GM18505 (cell line): ENCODE results near the gene ABLIM2.

Experiments
- ATAC-seq: cut with Tn5 transposase; IDR thresholded peaks from one replicate; pipeline ENCODE4 v1.9.1; 2021; ENCODE audit not compliant: unreplicated experiment
- POLR2A ChIP-seq: IDR thresholded peaks from 4 replicates; pipeline ENCODE4 v1.6.1; 2011; ENCODE audit warnings: borderline replicate concordance; ENCODE audit not compliant: insufficient read depth, insufficient read length; ENCODE audit errors: extremely low read depth

The ABLIM2 gene

DNA sequence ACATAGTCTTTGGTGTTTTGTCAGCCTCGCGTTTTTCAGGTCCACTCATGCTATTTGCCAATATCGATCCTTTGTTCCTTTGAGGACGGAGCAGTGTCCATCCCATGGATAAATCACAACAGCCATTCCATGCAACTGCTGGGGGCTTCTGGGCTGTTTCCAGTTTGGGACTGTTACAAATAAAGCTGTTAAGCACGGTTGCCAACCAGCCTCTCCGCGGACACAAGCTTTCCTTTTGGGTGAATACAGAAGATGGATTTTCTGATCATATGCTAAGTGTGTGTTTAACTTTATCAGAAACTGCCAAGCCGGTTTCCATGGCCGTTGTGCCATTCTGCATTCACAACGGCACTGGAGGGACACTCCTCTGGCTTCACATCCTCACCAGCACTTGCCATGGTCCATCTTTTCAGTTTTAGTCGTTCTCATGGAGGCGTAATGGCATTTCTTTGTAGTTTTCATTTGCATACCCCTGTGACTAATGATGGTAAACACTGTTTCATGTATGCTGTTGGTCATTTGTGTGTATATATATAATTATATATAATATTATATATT is 67.8 kb downstream of the ABLIM2 start:
- no peak for TF ChIP-seq POLR2A
- no peak for ATAC-seq

DNA sequence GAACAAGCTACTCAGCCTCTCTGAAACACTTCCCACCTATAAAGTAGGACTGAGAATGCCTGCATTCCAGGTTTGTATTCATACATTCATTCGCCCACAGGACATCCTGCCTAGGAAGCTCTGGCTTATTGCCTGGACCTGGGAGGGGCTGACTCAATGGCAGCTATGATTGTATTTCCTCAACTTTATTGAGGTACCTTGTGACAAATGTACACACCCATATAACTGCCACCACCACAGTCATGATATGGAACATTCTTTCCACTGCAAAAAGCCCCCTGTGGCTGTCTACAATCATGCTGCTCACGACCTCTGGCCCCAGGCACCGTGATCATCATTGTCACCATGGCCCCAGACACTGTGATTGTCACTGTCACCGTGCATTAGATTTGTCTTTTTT is 68.3 kb downstream of the ABLIM2 start:
- ATAC-seq = no peak
- no peak for TF ChIP-seq POLR2A

DNA sequence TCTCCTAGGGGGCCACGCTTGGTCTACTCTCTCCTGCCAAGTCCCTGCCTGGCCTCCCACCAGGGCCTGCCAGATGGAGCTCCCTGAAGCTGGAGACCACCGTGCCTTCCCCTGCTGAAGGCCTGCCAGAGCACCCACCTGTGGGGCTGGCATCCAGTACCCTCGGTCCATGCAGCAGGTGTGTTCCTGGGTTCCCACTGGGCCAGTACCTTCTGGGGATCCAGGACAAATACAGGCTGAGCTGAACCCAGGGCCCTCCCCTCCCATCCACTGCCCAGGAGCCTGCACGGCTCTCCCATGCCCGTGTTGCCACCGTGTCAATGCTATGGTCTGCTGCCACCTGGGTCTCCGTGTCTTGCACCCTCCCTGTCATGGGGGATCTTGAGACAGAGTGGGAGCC is 68.8 kb downstream of the ABLIM2 start:
- TF ChIP-seq POLR2A = no peak
- no peak for ATAC-seq

DNA sequence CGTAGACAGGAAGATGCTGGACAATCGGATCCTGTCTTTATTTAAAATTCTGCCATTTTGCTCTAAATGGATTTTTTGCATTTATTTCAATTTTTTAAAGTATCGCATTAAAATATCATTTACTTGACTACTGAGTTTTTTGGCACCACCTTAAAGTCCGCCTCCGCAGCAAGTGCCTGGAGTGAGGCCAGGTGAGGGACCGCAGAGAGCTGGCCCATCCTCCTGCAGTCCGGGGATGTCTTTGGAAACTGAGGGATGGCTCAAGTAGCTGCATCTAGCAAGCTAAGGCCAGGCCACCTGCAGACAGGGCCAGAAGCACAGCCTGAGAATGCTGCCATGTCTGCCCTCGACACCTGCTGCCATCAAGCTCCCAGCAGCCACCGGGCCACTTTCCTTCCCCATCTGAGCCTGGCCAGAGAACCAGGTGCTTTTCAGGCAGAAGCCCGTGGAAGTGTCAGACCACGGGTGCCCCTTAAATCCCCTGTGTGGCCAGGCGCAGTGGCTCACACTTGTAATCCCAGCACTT is 69.6 kb downstream of the ABLIM2 start:
- ATAC-seq = no peak
- TF ChIP-seq POLR2A = no peak

DNA sequence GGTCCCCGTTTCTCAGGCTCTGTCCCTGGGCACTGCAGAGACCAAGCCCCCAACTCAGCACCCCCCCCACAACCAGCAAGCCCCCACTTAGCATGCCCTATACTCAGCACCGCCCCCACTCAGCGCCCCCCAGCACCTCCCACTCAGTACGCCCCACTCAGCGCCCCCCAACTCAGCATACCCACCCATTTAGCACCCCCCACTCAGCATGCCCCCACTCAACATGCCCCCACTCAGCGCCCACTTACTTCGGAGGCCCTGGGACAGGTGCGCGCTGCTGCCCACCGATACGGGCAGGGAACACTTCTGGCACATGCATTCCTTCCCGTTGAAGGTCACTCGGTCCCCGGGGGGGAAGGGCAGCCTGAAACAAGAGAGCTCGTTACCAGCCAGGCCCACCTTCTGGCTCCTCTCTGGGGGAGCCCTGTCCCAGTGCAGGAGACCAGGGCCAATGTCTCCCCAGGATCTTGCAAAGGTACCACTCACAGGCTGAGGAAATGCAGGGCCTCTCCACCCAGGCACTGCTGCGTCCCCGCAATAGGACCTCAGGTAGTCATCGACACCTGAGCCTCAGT is 70.6 kb downstream of the ABLIM2 start:
- TF ChIP-seq POLR2A = no peak

DNA sequence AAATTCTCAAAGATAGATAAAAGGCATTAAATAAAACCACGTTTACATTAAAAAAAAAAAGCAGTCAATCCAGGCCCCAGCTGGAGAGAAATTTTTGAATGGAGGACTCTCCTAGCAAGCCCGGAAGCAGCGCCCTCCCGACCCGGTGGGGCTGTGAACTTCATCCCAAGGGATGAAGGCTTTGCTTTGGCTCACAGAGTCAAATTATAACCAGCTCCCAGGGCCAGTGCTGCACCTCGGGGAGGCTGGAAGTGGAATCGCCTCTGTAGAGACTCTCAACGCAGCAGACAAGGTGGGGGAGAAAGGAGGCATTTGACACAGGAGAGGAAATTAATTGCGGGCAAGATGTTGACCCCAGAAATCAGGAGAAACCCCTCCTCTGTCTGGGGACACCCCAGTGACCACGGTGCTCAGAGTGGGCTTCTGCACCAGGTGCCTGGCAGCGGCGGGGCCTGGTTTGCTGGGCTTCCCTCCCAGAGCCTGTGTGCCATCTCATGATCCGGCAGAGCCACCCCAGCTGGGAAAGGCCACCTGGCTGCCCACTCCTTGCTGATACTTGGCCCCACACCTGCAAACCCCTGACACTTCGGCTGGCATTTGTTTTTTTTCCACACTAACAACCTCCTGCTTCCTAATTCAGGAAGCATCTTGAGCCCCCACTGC is 71.7 kb downstream of the ABLIM2 start:
- no peak for TF ChIP-seq POLR2A
- ATAC-seq = no peak

More for the DNA sequence above, 70.6 kb downstream of the ABLIM2 start:
- ATAC-seq = no peak

DNA sequence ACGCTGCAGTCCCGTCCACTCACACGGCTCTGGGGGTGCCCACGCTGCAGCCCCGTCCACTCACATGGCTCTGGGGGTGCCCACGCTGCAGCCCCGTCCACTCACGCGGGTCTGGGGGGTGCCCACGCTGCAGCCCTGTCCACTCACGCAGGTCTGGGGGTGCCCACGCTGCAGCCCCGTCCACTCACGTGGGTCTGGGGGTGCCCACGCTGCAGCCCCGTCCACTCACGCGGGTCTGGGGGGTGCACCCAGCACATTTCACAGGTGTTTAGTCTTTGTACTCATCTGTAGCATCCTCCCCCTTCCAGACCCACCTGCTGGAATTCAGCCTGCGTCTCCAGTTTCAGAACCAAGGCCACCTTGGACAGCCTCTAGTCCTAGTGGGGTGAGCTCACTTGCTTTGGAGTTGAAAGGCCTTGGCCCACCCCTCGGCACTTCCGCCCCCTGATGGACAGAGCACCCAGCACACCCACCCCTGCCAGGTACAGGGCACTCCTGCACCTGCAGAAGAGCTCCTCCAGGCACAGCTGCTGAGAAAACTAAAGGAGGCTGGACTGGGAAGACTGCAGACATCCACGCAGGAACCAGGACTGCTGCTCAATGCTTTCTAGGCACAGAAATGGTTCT is 73.0 kb downstream of the ABLIM2 start:
- TF ChIP-seq POLR2A = no peak
- ATAC-seq = no peak

DNA sequence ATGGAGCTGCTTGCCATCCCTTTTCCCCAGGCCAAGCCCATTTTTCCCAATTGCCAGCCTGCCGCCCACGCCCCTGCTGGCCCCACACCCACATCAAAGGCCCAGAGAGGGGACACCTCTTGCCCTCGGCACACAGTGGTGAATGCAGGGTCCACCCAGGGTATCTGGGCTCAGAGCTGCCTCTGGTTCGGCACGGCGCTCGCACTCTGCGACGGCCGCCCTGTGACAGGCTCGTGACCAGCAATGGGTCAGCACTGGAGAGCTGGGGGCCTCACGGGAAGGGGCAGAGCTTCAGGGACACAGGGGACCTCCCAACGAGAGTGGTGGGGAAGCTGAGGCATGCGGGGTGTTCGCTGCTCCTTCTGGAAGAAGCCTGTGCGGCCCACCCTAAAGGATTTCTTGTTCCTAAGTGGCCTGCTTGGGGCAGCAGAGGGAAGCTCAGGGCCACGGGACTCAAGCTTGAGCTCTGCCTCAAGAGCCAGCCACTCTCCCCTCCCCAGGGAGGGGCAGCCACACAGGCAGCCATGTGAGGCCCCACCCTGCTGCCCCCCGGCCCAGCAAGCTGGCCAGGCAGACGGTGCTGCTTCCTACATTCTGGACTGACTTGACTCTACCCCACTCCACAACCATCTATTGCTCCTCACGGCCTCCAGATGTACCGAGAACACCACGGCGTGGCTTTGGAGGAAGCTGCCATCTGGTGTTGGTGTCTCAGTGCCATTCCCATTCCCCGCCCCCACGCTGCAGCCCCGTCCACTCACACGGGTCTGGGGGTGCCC is 73.7 kb downstream of the ABLIM2 start:
- no peak for TF ChIP-seq POLR2A
- ATAC-seq = no peak

DNA sequence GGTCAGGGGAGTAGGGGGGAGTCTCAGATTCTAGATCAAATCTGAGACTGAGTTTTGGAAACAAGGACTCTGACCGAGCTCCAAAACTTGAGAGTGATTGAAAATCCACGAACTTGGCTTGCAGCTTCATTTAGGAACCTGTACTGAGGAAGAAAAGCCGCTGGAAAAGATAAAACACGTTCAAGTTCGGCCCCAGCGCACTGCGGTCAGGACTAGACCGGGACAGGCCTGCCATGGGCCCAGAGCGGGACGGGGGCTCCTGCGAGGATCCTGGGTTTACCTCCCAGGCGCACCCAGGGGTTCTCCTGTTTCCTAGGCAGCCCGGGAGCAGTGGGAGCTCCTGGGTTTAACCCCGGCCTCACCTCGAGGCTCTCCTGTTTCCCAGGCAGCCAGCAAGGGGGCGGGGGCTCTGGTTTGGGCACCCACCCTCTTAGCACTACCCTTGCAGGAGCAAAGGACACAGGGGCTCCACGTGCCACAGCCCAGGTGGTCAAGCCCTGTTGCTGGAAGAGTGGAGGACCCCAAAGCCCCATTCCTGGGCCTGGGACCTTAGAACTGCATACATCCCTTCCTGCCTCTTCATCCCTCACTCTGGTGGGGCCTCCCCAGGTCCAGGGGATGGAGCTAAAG is 74.5 kb downstream of the ABLIM2 start:
- no peak for ATAC-seq
- TF ChIP-seq POLR2A = no peak

DNA sequence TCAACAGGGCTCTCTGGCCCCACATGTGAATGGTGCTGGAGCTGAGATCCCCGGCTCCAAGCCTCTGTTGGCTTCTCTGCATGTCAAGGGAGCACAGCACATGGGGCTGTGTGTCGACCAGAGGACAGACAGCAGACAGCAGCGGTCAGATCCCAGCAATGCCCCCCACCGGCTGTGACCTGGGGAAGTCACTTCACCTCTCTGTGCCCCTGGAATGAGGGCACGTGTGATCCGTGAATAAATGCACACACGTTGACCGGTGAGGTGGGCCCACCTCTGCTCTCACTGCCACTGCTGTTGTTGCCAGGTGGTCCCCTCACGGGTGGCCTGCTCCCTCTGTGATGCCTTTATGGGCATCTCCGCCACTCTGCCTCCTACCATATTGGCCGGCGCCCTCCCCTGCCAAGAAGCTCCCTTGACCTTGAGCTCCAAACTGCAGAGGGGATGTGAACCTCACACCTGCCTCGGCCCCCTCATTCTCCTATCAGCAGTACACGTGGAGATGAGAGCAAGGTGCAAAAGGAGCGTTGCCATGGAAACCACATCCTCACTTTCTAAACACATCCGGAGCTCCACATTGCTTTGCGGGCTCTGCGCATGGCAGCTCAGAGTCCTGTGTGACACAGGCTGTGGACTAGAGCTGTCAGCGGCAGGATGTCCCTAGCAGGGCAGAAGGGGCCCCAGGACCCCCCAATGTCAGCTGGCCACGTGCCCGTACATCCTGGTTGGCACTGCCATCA is 75.4 kb downstream of the ABLIM2 start:
- no peak for TF ChIP-seq POLR2A
- no peak for ATAC-seq

DNA sequence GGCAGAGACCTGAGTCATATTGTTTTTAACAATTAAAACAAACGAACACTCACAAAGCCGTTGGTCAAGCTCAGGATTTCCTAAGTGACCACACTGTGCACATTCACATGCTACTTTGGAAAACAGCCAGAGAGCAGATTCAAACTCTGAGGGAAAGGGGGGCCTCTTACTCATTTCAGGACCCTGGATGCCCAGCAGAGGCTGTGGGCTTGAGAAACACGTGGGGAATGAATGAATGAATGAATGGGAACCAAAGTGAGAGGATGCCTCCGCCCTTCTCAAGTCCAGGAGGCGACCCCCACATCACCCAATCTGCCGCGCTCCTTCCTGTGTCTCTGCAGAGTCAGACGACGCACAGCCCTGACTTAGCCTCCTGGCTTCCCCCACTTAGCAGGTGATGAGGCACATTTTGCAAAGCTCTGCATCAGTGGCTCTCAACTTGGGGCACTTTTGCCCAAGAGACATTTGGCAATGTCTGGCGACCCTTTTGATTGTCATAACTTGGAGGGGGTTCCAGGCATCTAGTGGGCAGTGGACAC is 76.0 kb downstream of the ABLIM2 start:
- ATAC-seq = no peak
- no peak for TF ChIP-seq POLR2A

DNA sequence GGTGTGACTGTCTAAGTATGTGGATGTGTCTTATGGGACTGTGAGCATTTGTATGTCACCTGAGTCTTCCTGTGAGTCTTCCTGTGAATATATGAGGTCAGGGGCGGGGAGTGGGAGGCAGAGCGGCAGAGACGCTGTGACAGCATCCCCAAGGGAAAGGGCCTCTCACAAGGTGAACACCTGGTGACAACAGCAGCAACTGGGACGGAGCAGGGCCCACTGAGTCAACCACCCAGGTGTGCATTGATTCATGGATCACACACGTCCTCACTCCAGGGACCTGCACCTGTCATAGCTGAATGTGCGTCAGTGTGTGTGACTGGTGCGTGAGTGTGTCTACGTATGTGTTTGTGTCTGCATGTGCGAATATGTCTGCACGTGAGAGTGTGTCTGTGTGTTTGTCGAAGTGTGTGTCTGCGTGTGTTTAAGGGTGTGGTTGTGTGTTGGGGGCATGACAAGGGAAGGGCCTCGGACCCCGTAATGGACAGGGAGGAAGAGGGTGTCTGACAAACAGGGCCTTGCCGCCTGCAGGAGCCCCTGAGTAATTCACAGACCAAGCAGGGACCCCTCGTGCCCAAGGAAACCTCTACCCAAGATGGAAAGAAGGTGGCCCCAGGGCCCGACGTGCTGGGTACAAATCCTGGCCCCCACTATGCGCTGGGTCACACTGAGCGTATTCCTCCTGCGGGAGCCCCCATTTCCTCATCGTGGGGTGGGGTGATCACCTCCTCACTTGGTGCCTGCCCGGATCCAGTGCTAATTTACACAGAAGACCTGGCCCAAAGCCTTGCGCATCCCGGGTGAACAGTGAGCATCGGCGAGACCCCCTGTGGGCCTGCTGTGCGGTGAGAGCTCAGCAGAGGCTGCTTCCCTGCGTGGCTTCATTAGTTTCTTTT is 76.7 kb downstream of the ABLIM2 start:
- no peak for TF ChIP-seq POLR2A
- no peak for ATAC-seq

DNA sequence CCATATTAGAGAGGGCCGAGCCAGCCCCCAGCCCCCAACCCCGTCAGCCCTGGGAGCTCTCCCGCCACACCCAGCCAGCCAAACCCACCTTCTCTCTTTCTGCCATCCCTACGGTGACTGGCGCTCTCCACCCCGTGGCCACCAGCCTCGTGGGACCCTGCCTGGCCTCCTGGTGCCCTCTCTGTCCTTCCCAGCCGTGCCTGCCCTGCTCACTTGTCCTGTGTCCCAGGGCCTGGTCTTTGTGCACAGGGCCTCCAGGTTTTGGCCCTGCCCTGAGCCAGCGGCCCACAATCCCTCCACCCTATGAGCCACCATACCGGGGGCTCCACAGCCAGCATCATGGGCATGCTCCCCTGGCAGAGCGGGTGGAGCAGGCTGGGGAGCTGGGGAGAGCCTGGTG is 77.4 kb downstream of the ABLIM2 start:
- no peak for ATAC-seq
- TF ChIP-seq POLR2A = no peak
